Gastrocnemius medialis (tissue), 4 donors: ENCODE data around the gene SLC6A20.

Experiments
- CTCF ChIP-seq, 5 experiments: fragments of 450-650 bp in 3 of 5; fragments of 200-600 bp in 2 of 5; sonication (generic) in 2 of 5; IDR thresholded peaks in 4 of 5; conservative IDR thresholded peaks in 1 of 5; 1 replicate in 4 of 5; 2 replicates in 1 of 5; pipeline ENCODE4 v1.5.1; 2016 to 2019; ENCODE audit warnings: antibody characterized with exemption in 5 of 5, mild to moderate bottlenecking in 3 of 5, moderate library complexity in 3 of 5
- POLR2A ChIP-seq, 2 donors: fragments of 450-650 bp; IDR thresholded peaks; one replicate each; pipeline ENCODE4 v1.6.1; 2017; ENCODE audit warnings: antibody characterized with exemption in 2 of 2, mild to moderate bottlenecking in 2 of 2, moderate library complexity in 2 of 2

- TF ChIP-seq POLR2A (IDR thresholded peaks at IDR 0.05) (no peak), CTCF (IDR thresholded peaks at IDR 0.05 in 4 of 5, conservative IDR thresholded peaks at IDR 0.05 in 1 of 5) (no peak)
Measured at GRCh38 chr3:45795882-45796765, at the start of gene SLC6A20.
